ENCODE results near the gene GPSM1. TPM values are rescaled to one million over a fixed set of nuclear protein-coding genes. Genes with fewer than 3 reads are reported as not detected.

The GPSM1 gene
- total and polyA plus RNA-seq, 9 of the 15 experiments (the other 6 are each of a cell fraction or from before 2014, with no cell fraction given): 0.04 to 14.2 (median 3.1) TPM

GRCh38 chr9:136363106-136363948 is 36.0 kb downstream of the GPSM1 start, which contains the start of gene DNLZ (continued):
- TF ChIP-seq ZNF449 (CRISPR knock-in tag; IDR thresholded peaks at IDR 0.05): no peak
- TF ChIP-seq ZNF699 (CRISPR knock-in tag; IDR thresholded peaks at IDR 0.05; ENCODE audit: insufficient replicate concordance): no peak
- TF ChIP-seq ZNF3 (CRISPR knock-in tag; IDR thresholded peaks at IDR 0.05): no peak
- TF ChIP-seq SMAD3 (CRISPR knock-in tag; conservative IDR thresholded peaks at IDR 0.05): 0 out of 2 replicates have a peak, but pooled peaks have one; percentile 70
- TF ChIP-seq HMG20B (CRISPR knock-in tag; IDR thresholded peaks at IDR 0.05): no peak
- TF ChIP-seq ZNF512 (tag; IDR thresholded peaks at IDR 0.05): no peak
- 0 out of 2 replicates have a peak, but pooled peaks have one; percentile 16 for TF ChIP-seq RHOXF2B (CRISPR knock-in tag; conservative IDR thresholded peaks at IDR 0.05)
- no peak for TF ChIP-seq MCM2 (IDR thresholded peaks at IDR 0.05; ENCODE audit: low read depth)
- TF ChIP-seq BACH1 (tag; IDR thresholded peaks at IDR 0.05): no peak
- no peak for TF ChIP-seq HIVEP1 (CRISPR knock-in tag; IDR thresholded peaks at IDR 0.05)
- TF ChIP-seq NR2C1 (IDR thresholded peaks at IDR 0.05): peak; percentile 83
- TF ChIP-seq NR2C1 (tag; IDR thresholded peaks at IDR 0.05): peak; percentile 93
- 0 out of 2 replicates have a peak, but pooled peaks have one; percentile 20 for TF ChIP-seq RUNX1 (IDR thresholded peaks at IDR 0.05; ENCODE audit: low read depth)
- TF ChIP-seq RBM14 (IDR thresholded peaks at IDR 0.05; ENCODE audit: borderline replicate concordance, insufficient read depth, low read depth, low read length): no peak
- peak; percentile 62 for TF ChIP-seq DEAF1 (CRISPR knock-in tag; IDR thresholded peaks at IDR 0.05)
- no peak for TF ChIP-seq LARP7 (IDR thresholded peaks at IDR 0.05)
- TF ChIP-seq ZNF609 (CRISPR knock-in tag; IDR thresholded peaks at IDR 0.05; ENCODE audit: borderline replicate concordance): peak; percentile 85; the same call in 1 of the 2 replicates

Measured in K562 (cell line).